ENCODE results near the gene GNA14.
"Not testable (repeated sequence)": the region's sequence is repeated elsewhere in the genome, so short reads cannot be mapped to it uniquely, and the experiment has no call there.

Gene GNA14

GRCh38 chr9:77489405-77490163 is 158.5 kb downstream of the GNA14 start:
- not testable (repeated sequence) for DNase-seq (ENCODE audit: low read depth in 2 of 2)

DNA sequence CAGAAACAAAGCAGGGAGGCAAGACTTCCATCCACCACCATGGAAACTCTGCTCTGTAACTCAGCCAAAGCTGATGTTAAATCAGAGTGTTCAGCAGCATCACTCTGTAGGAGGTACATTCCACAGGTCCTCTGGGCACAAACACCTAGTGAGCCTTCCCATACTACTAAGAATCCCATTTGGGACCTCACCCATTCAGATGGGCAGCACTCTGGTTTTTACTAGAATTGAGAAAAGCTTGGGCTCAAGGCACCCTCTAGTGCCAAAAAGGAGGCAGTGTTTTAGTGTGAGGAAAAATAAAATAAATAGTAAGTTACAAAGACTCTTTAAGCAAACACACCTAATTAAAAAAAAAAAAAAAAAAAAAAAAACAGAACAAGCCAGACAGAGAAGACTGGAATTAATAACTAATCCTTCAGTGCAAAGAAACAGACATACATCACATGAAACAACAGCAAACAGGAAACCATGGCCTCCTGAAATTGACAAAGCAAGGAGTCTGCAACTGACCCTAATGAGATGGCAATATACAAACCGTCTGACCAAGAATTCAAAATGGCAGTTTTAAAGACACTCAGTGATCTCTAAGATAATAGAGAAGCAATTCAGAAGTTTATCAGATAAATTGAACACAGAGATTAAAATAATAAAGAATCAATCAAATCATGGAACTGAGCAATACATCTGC is 159.5 kb downstream of the GNA14 start:
- DNase-seq (ENCODE audit: low read depth in 2 of 2), result no peak

- no peak for DNase-seq (ENCODE audit: low read depth in 2 of 2)
Measured at GRCh38 chr9:77486968-77487367, 161.2 kb downstream of the GNA14 start.

GRCh38 chr9:77486463-77486862 is 161.7 kb downstream of the GNA14 start:
- no peak for DNase-seq (ENCODE audit: low read depth in 2 of 2)

- DNase-seq (ENCODE audit: low read depth in 2 of 2), result peak in 1 of 2 donors; percentile 10
Measured at GRCh38 chr9:77475641-77476473, 172.3 kb downstream of the GNA14 start.

DNA sequence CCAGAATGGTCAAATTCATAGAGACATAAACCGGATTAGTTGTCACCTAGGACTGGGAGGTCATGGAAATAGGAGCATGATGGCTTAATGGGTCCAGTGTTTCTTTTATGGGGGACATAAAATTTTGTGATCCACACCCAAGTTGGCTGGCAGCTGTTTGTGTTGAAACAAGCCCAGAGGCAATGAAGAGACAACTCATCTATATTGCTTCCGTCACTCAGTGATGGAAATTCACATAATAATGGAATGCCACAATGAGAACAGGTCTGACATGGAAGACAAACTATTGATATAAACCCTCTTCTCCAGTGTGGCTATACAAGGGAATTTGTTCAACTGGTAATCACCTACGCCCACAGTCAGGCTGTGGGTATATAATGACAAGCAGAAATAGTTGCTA is 173.2 kb downstream of the GNA14 start:
- DNase-seq (ENCODE audit: low read depth in 2 of 2), result no peak

DNA sequence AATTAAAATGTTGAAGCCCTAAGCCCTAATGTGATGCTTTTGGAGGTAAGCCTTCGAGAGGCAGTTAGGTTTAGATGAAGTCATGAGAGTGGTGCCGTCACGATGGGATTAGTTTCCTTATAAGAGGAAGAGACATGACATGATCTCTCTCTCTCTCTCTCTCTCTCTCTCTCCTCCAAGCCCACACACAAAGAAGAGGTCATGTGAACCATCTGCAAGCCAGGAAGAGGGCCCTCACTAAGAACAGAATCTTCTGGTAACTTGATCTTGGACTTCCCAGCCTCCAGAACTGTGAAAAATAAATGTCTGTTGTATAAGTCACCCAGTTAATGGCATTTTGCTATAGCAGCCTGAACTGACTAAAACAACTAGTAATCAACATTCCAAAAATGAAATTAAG is 175.5 kb downstream of the GNA14 start:
- DNase-seq (ENCODE audit: low read depth in 2 of 2), result no peak

DNA sequence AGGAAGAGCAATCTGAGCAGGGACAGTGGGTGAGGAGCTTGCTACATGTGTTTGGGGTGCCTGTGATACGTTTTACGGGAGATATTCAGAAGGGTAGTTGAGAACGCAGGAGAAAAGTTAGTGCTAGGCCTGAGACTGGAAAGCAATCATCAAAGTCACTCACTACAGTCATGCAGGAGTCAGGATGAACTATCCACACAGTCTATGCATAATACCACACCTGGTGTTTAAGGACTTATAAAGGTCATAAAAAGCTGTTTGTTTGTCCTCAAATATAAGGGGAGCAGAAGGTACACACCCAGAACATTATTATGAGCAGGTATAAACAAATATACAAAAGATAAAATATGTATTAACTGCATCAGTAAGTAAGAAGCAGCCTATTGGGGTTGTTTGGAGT is 176.6 kb downstream of the GNA14 start:
- no peak for DNase-seq (ENCODE audit: low read depth in 2 of 2)

DNA sequence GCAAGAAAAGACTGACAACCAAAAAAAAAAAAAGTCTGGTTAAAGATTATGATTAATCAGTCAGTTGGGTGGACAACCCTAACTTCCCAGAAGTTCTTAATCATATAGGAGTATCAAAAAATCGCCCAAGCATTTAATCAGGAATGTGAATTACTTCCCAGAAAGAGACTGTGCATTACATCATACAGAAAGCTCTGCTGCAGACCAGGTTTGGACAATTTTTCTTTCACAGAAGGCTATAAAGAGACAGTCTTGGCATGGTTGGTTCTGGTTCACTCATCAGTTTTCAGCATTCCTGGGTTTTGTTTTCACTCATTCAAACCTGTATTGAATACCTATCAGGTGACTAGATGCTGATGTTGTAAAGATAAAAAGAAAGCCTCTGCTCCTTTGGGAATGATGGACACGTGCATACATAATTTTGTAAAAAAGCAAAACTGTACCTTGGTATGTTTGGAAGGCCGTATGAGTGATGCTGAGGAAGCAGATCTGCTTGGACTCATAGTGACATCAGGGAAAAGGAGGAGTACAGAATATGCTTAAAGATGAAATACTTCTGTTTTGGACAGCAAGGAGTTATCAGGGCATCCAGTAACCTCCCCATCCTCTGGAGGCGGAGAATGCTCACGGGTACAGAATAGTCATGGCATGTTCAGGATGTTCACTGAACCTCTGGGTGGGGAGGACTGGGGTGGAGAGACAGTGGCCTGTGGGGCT is 178.4 kb downstream of the GNA14 start:
- no peak for DNase-seq (ENCODE audit: low read depth in 2 of 2)

DNA sequence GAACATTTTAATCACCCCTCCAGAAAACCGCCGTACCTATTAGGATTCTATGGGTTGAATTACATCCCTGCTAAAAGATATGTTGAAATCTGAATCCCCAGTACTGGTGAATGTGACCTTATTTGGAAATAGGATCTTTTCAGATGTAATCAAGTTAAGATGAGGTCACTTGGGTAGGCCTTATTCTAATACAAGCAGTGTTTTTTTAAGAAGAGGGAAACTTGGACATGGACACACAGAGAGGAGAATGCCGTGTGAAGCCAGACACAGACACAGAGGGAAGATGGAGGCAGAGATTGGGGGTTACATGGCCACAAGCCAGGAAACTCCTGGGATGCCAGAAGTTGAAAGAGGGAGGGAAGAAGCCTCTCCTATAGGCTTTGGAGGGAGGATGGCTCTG is 183.5 kb downstream of the GNA14 start:
- DNase-seq (ENCODE audit: low read depth in 2 of 2), result no peak

- DNase-seq (ENCODE audit: low read depth in 2 of 2), result no peak
Measured at GRCh38 chr9:77463151-77463550, 185.0 kb downstream of the GNA14 start.

GRCh38 chr9:77462066-77462465 is 186.1 kb downstream of the GNA14 start:
- no peak for DNase-seq (ENCODE audit: low read depth in 2 of 2)

DNA sequence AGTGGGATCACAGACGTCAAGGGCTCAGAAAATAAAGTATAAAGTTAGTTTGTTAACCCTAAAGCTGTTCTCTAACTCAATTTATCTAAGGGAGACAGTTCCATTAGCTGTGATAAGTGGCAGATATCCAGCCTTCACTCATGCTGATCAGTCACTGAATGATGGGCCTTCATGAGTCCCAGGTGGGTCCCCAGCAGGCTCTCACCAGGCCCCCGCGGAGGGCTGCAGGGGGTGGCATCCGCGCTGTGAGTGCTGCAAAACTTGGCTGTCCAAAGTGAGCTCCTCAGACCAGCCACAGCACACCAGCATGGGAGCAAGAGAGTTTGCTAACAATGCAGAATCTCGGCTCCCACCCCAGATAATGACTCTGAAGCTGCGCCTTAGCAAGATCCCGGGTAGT is 187.2 kb downstream of the GNA14 start:
- no peak for DNase-seq (ENCODE audit: low read depth in 2 of 2)

DNA sequence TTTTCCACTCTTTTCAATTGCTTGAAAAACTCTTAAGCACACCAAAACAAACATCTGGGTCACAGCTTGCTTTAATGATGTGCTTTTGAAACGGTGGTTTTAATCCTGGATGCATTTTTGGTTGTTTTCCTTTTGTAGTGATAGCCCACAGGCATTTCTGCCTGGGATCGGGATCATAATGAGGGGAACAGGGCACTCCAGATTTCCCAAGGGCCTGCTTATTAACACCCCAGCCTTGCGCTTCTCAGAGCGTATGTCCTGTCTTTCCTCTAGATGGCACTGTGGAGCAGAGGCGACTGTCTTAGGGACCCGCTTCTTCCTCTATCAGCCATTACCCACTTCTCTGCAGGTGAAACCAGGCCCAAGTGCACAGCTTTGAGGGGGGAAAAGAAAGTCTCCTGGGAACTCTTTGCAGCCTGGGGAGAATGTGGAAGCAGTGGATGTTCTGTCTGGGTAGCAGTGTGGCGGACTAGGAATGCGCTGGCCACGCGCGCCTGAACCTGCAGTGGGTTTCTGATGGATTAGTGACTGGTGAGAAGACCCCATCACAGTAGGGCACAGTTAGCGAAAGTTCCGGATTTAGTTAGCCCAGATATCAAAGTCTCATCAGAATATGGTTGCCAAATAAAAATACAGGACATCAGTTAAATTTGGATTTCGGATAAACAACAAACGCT is 190.1 kb downstream of the GNA14 start:
- DNase-seq (ENCODE audit: low read depth in 2 of 2), result peak; percentile 12 to 31

DNA sequence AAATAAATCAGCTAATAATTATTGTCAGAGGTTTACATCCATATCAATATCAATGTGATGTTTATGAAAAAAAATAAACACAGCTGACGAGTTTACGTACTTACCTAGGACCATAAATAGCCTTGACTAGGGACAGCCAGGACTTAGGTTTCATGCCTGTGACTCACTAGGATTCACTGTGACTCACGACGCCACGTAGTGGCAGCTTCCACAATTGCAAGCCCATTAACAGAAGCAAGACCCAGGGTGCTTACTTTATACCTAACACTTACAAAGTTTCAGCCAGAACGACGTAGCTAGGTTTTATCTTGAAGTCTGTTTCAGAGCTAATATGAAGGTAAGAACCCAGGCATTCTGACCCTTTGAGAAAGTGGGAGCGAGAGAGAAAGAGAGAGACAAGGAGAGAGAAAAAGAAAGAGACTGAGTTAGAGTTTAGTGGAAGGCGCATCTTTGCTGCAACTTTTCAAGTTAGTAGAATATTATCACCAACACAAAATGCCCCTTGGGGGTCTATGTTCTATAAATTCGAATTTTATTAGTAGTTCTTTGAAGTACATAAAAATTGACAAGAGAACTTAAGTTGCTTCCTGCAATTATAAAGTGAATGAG is 191.2 kb downstream of the GNA14 start:
- DNase-seq (ENCODE audit: low read depth in 2 of 2), result peak; percentile 55 to 63

- peak in 1 of 2 donors; percentile 8 for DNase-seq (ENCODE audit: low read depth in 2 of 2)
Measured at GRCh38 chr9:77455312-77455927, 192.7 kb downstream of the GNA14 start.

DNA sequence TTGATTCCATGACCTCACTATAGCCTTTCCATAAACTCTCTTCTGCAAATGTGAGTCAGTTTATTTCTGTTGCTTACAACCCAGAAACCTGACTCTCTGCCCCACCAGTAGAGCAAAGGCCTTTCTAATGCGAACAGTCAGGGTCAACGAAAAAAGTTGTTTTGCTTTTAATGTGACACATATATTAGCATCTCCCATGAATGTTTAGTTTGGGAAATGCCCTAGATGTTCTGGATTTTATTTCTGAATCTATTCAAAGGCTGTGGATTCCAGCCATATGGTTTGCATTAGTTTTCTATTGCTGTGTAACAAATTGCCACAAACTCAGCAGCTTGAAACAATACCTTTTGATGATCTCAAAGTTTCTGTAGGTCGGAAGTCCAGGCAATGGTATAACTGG is 193.5 kb downstream of the GNA14 start:
- DNase-seq (ENCODE audit: low read depth in 2 of 2), result no peak

DNA sequence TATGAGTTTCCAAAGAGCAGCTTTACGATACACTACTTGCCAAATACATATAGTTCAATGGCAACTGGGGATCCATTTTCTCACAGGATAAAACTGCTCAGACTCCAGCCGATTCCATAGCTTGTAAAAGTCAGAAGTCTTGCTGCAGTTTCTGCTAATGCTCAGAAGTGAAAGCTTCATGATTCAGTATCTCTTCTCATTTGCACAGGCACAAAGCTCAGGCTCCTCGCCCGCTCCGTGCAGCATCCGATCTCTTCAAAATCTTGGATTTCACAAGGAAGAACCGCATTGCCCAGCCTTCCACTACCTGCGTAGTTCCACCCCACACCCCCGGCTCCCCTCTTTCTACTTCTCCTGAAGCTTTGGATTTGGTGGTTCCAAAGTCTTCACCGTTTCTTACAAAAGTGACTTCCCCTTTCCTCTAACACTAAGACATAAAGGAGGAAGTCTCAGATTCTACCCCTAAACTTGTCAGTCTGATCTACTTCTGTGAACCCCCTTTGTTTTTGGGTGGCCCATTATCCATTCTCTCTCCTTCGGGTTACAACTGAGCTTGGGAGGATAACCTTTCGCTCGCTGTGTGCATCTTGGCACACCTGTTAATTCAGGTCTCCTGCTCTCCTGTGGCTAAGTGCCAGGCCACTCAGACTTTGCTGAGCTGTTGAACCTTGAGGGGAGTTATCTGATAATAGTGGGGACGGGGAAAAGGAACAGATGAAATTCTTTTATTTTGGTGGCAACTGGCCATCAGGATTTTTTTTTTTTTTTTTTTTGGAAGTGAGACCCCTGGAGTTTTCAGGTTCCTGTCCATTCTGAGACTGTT is 194.1 kb downstream of the GNA14 start:
- no peak for DNase-seq (ENCODE audit: low read depth in 2 of 2)

GRCh38 chr9:77451507-77451906 is 196.6 kb downstream of the GNA14 start:
- DNase-seq (ENCODE audit: low read depth in 2 of 2), result no peak

- no peak for DNase-seq (ENCODE audit: low read depth in 2 of 2)
Measured at GRCh38 chr9:77450085-77450475, 198.0 kb downstream of the GNA14 start.
